GM18502 (cell line): ENCODE measurements around the gene RGS11.
A peak's percentile ranks its signal among the peaks of the same experiment; 100 is the strongest.

Experiments used
- ATAC-seq: cut with Tn5 transposase; IDR thresholded peaks from one replicate; pipeline ENCODE4 v1.9.1; 2021; ENCODE audit warnings: mild to moderate bottlenecking; ENCODE audit not compliant: unreplicated experiment, poor library complexity

The RGS11 gene

DNA sequence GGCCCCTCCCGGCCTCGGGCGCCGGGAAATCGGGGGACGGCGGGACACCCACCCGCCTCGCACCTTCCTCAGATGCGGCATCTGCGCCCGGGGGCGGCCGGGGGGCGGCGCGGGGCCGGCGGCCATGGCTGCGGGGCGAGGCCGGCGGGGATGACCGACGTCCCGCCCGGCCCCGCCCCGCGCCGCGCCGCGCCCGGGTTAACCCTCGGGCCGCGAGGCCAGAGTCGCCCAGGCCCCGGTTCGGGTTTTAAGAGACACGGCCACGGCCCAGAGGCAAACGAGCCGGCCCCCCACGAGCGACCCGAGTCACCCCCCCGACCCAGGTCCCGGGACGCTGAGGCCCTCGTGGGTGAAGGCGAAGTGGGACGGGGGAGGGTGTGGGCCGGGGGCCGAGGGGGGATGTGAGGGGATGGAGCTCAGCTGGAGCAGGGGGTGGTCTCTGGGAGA is at the start of gene RGS11:
TSS of gene RGS11 (minus strand) at position 159 of the 447 bp plus-strand sequence. CDS start at position 126, 33 bp downstream.
- ATAC-seq, result no peak

DNA sequence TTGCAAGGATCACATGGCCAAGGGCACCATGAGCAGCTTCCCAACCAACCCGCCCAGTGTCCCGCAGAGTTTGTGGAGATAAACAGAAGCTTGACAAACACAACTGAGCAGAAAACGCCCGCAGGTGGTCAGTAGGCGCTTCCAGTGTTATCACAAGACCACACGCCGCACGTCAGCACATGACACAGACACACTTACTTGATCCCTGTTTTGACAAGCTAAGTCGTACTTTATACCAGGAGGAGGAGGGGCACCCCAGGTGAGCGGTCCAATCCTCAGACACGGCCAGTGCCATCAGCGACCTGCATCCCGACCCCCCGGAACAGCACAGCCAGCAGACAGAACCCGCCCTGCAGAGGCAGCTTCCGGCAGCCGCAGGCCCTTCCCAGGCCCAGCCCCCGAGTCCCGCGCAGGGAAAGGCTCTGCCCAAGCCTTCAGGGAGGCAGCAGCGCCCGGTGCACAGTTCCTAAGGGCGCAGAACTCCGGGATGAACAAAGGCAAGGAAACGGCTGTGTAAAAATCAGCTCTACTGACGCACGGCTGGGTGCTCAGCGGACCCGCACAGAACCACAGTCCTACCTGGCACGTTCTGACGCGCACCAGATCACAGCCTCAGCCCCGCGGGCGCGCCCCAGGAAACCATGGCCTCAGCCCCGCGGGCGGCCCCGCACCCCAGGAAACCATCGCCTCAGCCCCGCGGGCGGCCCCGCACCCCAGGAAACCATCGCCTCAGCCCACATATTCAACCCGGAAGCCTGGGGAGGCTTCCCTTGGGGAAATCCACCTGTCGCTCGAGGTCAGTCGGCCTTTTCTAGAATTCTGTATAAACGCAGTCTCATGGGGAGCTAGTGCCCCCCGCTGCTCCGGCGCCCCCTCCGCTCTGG is 48.9 kb upstream of the RGS11 start:
- ATAC-seq, result peak; percentile 62

GRCh38 chr16:324201-324450 is 48.4 kb upstream of the RGS11 start:
- ATAC-seq, result no peak

- ATAC-seq, result no peak
Measured at GRCh38 chr16:322476-323143, 46.9 kb upstream of the RGS11 start.

GRCh38 chr16:321532-321931 is 45.8 kb upstream of the RGS11 start:
- ATAC-seq, result no peak

- ATAC-seq, result no peak
Measured at GRCh38 chr16:320206-320605, 44.5 kb upstream of the RGS11 start.

DNA sequence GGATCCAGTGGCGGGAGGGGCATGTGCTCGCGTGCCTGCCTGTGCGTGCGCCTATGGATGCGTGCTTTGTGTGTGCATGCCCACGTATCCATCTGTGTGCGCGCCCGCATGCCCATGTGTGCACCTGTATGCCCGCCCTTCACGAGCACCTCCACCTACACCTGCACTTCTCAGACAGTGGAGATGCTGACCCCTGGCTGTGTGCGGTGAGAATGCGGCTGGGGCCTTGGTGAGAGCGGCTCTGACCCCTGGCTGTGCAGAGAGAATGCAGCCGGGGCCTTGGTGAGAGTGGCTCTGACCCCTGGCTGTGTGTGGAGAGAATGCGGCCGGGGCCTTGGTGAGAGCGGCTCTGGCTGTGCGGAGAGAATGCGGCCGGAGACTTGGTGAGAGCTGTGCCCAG is 42.9 kb upstream of the RGS11 start:
- no peak for ATAC-seq

DNA sequence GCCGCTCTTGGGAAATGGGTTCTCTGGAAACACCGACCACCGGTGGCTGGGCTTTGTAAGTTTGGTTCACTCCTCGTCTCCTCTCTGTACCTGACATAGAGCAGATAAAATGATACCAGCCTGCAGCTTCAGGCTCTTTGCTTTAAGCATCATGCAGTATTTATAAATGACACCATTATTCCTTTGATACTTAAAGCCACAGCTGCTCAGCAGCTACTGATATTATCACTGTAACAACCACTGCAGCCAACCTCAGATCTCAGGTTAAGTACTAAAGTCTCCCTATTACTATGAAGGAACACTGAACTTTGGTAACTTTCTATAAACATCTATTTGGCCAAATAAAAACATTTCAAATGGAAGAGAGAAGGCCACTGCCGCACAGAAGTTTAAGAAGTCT is 41.8 kb upstream of the RGS11 start:
- ATAC-seq, result no peak

GRCh38 chr16:316741-317464 is 41.2 kb upstream of the RGS11 start:
- no peak for ATAC-seq

DNA sequence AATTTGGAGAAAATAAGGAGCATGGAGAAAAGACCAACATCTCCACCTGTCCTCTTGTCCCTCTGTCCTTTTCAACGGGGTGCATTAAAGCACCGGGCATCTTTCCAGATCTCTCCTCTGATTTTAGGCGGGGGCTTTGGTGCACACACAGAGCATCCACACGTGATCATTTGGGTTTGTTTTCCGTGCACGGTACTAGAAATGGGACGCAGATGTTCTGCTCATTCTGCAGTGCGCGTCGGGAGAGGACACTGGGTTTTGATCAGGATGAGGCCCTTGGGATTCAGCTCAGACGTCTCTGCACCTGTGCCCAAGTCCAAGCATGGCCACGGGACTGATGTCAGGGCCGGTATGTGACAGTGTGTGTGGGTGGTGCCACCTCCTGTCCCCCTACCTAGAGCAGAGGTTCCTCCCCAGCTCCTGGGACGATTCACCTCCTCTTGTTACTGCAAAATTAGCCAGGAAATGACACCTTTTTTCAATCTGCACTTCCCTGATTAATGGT is 39.1 kb upstream of the RGS11 start:
- no peak for ATAC-seq

DNA sequence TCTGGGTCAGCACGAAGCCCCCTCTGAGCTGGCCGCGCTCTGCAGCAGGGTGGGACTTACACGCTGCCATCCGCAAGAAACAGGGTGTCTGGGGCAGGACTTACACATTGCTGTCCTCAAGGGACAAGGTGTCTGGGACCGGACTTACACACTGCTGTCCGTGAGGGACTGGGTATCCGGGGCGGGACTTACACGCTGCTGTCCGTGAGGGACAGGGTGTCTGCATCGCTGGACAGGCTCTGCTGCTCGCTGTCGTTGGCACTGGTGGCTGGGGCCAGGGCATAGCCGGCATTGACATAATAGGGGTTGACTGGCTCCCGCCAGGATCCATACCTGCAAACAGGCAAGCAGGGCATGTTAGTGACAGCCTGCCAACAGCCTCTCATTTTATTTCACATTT is 38.6 kb upstream of the RGS11 start:
- no peak for ATAC-seq

GRCh38 chr16:311725-312124 is 36.0 kb upstream of the RGS11 start:
- ATAC-seq, result no peak

GRCh38 chr16:309476-309875 is 33.7 kb upstream of the RGS11 start:
- no peak for ATAC-seq

DNA sequence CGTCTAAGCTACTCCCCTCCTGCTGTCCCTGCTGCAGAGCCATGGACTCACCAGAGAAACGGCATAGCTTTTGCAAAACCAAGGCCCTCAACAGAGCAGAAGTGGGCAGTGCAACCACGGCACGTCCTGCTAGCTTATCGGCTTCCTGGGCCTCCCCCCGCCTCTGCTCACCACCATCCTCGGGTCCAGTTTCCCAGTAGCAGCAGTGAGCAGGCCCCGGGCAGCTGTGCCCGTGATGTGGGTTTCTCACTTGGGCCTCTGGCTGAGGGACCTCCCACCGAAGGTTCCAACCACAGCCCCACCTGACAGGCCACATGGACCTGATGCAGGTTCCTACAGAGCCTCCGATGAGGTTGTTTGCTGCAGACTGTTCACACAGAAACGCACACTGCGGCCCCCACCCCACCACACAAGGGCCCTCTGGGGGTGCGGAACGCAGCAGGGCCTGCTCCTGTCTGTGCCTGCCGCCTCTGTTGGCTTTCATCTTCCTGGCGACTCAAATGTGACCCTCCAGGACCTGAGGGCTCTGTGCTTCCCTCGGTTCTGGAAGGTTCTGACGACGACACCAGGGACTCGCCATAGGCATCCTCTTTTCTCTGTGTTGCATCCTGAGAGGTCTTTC is 32.1 kb upstream of the RGS11 start:
- no peak for ATAC-seq

DNA sequence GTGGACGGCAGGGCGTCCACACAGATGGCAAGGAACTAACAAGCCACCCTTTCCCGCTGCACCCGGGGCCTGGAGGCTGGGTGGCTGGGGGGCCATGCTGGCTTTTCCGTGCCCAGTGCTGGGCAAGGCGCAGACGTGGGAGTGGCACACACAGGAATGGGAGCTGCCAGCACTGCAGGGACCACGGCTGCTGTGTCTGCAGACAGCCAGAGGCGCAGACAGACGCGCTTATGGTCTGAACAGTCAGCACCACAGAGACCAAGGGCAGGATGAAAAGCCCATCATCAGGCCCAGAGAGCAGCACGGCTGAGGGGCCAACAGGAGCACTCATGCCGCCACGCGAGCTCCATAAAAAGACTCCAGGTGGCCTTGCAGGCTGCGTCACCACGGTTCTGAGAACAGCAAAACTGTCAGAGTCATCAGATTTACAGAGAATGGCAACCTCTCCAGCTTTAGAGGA is 31.2 kb upstream of the RGS11 start:
- ATAC-seq, result no peak

DNA sequence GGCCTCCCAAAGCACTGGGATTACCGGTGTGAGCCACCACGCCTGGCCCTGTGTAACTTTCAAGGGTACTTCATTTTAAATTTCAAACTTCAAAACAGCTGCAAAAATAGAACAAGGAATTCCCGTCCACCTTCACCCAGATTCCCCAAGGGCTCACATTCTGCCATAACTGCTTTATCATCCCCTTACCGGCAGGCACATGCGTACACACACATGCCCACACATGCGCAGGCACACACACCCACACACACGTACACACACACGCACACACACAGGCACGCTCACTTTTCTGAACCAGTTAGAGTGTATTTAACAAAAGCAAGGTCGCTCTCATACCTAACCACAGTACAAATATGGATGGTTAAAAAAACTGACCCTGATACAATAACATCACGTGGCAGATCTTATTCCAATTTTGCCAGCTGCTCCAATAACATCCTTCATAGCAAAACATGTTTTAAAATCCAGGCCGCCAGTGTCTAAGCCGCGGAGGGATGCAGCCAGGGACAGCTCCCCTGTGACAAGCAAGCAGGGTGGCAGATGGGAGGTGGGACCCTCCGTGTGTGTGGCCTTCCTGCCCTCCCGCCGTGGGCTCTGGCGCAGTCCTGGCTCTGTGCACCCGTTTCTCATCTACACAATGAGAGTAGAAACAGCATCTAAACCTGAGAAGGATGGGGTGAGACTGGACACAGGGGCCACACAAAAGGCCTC is 30.3 kb upstream of the RGS11 start:
- no peak for ATAC-seq

DNA sequence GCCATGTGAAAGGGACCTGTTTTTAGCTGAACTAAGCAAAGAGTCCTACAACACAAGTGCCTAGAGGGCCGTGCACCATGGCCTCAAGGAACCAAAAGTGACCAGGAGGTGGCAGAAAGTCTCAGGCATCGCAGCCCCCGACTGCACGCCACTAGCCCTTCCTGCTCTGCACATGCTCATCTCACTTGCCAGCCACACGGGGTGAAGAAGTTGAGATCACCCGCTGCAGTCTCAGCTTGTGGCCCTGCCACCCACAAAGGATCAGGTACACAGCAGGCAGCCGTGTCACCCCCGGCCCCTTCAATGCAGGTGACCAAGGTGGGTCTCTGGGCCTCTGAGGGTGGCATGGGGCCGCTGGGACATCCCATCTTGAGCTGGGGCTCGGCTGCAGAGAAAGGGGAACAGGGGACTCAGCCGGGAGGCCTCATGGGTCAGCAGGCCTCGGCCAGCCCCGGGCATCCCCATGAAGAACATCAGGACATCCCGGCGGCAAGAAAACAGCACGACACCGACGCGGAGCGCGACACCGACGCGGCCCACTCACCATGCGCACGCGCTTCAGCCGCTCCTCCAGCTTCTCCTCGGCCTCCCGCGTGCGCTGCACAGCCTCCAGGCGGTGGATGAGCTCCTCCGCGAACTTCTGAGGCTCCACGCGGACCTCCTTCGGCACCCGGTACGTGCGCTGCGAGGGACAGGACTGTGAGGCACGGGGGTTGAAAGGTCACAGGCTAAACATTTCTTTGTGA is 28.2 kb upstream of the RGS11 start:
- ATAC-seq, result no peak

GRCh38 chr16:301950-302349 is 26.2 kb upstream of the RGS11 start:
- no peak for ATAC-seq

DNA sequence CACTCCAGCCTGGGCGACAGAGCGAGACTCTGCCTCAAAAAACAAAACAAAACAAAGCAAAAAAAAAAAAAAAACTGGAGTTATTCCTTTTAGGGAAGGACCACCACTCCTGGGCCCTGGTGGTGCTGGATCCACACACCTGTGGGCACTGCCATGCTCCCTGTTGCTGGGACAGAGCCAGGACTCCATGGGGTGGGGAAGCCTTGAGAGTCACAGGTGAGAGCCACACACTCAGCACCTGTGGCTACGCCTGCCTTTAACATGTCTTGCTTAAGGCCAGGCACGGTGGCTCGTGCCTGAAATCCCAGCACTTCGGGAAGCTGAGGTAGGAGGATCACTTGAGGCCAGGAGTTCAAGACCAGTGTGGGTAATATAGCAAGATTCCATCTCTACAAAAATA is 25.5 kb upstream of the RGS11 start:
- no peak for ATAC-seq
